Measurements from ENCODE around the gene DIP2C. TPM values are rescaled to one million over a fixed set of nuclear protein-coding genes. Genes with fewer than 3 reads are reported as not detected.

Gene DIP2C
- total and polyA plus RNA-seq, 2 experiments from 2014 or later = 9.1 to 15.8 TPM

DNA sequence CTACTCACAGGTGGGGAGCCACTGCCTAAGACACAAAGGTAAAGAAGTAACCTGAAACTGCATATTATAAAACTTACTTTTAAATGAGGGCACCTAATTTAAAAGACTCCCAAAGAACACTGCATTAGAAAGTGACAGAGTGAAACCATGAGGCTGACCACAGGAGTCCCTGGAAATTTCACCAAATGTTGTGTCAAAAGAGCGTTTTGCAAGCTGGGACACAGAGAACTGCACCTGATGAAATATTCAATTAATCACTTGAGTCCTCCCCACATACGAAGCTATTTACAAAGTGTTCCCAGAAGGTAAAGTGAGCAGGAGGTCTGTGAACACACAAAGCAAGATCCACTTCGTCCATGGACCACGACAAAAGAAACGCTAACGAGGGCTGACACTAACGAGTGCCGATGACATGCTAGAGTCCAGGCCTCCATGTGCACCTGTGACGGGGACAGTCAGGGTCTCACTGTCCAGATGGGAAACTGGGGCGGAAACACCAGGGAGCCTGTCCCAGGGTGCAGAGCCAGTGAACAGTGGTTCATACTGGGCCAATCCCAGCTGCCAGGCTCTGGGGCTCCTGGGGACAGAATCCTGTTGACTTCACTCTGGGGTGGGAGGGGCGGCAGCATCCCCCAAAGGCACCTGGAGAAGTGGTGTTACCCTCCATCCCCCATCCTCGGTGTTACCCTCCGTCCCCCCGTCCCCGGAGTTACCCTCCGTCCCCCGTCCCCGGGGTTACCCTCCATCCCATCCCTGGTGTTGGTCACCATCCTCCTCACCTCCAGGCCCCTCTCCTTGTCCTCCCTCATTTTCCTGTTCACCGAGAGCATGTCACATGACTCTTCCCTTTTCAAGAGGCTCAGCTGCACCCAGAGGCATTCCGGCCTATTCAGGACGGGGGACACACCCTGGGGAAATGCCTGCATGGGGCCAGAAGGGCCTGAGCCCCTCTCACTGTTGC lies 63.4 kb downstream of the DIP2C start:
- TF ChIP-seq, protein P1, sequence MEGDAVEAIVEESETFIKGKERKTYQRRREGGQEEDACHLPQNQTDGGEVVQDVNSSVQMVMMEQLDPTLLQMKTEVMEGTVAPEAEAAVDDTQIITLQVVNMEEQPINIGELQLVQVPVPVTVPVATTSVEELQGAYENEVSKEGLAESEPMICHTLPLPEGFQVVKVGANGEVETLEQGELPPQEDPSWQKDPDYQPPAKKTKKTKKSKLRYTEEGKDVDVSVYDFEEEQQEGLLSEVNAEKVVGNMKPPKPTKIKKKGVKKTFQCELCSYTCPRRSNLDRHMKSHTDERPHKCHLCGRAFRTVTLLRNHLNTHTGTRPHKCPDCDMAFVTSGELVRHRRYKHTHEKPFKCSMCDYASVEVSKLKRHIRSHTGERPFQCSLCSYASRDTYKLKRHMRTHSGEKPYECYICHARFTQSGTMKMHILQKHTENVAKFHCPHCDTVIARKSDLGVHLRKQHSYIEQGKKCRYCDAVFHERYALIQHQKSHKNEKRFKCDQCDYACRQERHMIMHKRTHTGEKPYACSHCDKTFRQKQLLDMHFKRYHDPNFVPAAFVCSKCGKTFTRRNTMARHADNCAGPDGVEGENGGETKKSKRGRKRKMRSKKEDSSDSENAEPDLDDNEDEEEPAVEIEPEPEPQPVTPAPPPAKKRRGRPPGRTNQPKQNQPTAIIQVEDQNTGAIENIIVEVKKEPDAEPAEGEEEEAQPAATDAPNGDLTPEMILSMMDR (IDR thresholded peaks at IDR 0.05; ENCODE audit: low read depth, low read length) = no peak
- no peak overlapping the region for H3K4me3 ChIP-seq
- no peak for DNase-seq (ENCODE audit: low read depth in 1 of 2, low spot score in 1 of 2)
- no peaks in the 10 kb centered on the region for H3K27me3 ChIP-seq
- H3K4me1 ChIP-seq (ENCODE audit: low read depth) = peaks cover 20% of the 10 kb centered on the region
- H3K27ac ChIP-seq = no peak overlapping the region
- no peaks in the 10 kb centered on the region for H3K9me3 ChIP-seq (ENCODE audit: low read depth)
- no peaks in the 10 kb centered on the region for H3K36me3 ChIP-seq

DNA sequence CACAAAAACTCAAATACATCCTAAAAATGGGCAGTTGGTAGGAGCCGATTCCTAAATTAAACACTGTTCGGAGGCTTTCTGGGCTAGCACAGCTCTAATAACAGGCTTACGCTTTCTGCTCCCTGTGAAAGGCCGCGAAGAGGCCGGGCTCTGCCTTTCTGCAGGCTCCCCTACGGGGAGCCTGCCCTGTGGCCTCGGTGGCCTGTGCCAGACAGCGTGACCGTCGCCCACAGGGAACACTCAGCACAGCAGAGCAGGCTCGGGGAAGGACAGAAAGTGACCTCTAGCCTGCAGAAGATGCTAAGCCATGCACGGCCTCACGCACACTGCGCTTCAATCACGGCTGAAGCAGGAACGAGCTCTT lies 64.2 kb downstream of the DIP2C start:
- Histone ChIP-seq H3K4me3 (no peak overlapping the region), H3K27ac (no peak overlapping the region), H3K36me3 (no peaks in the 10 kb centered on the region), H3K27me3 (no peaks in the 10 kb centered on the region), H3K4me1 (ENCODE audit: low read depth) (peaks cover 20% of the 10 kb centered on the region), H3K9me3 (ENCODE audit: low read depth) (no peaks in the 10 kb centered on the region)
- TF ChIP-seq, protein P1 (IDR thresholded peaks at IDR 0.05; ENCODE audit: low read depth, low read length) = no peak
- DNase-seq (ENCODE audit: low read depth in 1 of 2, low spot score in 1 of 2) = peak in 1 of 2 donors; percentile 15

DNA sequence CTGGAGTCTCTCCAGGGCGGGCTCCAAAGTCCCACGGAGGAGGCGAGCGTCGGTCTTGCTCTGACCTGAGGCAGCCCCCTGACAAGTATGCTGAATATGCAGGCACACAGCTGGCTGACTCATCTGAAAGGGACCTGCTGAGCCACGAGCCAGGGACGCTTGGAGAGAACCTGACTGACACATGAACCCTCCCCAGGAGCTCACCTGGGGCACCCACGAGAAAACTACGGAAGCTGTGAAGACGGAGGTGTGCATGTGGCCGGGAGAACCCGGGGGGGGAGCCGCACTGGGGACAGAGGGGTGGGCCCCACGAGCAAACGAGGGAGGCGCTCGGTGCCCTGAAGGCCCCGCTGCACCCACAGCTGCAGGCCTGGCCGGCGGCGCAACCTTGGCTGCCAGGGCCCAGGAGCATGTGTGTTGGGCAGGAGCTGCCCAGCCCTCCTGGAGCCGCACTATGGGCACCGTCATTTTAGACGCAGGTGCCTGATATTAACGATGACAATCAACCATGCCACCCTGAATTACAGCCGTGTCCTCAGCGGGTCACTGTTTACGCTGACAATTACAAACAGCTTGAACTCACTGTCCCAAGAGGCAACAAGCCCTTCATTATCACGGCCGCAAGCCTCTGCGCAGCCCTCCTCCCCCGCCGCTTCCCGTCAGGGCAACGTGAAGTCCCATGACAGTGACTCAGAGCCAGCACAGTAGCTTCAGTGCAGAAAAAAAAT lies 64.7 kb downstream of the DIP2C start:
- DNase-seq (ENCODE audit: low read depth in 1 of 2, low spot score in 1 of 2) = peak; percentile 69 to 90
- Histone ChIP-seq H3K9me3 (ENCODE audit: low read depth) (no peaks in the 10 kb centered on the region), H3K36me3 (no peaks in the 10 kb centered on the region), H3K27ac (peak overlapping the region; percentile 39), H3K27me3 (no peaks in the 10 kb centered on the region), H3K4me3 (no peak overlapping the region), H3K4me1 (ENCODE audit: low read depth) (peaks cover 20% of the 10 kb centered on the region)
- TF ChIP-seq, protein P1 (IDR thresholded peaks at IDR 0.05; ENCODE audit: low read depth, low read length) = no peak

DNA sequence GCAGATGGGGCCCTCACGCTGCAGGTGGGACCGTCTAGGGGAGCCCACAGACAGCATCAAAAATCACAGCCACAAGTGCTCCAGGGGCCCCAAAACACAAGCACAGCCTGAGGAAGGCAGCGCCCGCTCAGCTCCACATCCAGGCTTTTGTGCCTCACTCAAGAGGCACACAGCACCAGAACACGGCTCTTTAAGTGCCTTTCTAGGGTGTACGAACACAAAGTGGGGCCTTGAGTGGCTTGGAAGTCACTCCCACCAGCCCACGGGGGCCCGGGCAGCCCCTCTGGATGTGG lies 65.2 kb downstream of the DIP2C start:
- no peak for DNase-seq (ENCODE audit: low read depth in 1 of 2, low spot score in 1 of 2)
- Histone ChIP-seq H3K36me3 (no peaks in the 10 kb centered on the region), H3K4me3 (no peak overlapping the region), H3K9me3 (ENCODE audit: low read depth) (no peaks in the 10 kb centered on the region), H3K27me3 (no peaks in the 10 kb centered on the region), H3K27ac (peak overlapping the region; percentile 39), H3K4me1 (ENCODE audit: low read depth) (peaks cover 20% of the 10 kb centered on the region)
- TF ChIP-seq, protein P1 (IDR thresholded peaks at IDR 0.05; ENCODE audit: low read depth, low read length) = no peak

DNA sequence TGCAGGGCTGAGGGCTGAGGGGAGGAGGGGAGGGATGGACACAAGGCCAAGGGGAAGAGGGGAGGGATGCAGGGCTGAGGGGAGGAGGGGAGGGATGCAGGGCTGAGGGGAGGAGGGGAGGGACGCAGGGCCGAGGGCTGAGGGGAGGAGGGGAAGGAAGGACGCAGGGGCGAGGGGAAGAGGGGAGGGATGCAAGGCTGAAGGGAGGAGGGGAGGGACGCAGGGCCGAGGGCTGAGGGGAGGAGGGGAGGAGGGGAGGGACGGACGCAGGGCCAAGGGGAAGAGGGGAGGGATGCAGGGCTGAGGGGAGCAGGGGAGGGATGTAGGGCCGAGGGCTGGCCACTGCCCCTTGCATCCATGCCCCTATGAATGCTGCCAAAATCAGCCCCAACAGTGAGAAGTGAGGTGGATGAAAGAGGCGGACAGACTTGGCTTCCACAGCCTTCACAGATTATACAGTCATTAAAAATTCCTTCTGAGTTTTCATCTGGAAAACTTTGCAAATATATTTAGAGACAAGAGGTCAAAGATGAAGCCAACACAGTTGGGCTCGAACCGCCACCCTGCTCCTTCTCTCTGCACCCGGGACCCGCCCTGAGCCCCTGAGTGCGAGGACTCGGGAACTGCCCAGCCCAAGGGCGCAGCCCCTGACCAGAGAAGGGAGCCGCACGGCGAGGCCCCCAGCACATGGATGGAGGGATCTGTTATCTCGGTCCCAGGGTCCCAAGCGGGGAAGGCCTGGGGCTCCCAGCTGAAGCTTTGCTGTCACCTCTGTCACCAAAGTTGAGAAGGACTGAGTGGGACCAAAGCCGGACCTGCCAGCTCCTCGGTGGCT lies 65.8 kb downstream of the DIP2C start:
- H3K4me3 ChIP-seq = no peak overlapping the region
- no peak for DNase-seq (ENCODE audit: low read depth in 1 of 2, low spot score in 1 of 2)
- peak overlapping the region; percentile 39 for H3K27ac ChIP-seq
- H3K36me3 ChIP-seq = no peaks in the 10 kb centered on the region
- no peaks in the 10 kb centered on the region for H3K27me3 ChIP-seq
- H3K9me3 ChIP-seq (ENCODE audit: low read depth) = no peaks in the 10 kb centered on the region
- TF ChIP-seq, protein P1 (IDR thresholded peaks at IDR 0.05; ENCODE audit: low read depth, low read length) = no peak
- H3K4me1 ChIP-seq (ENCODE audit: low read depth) = peaks cover 21% of the 10 kb centered on the region
